Neural cell (in vitro differentiated cells): ENCODE data around the gene SAMD4A. TPM values are rescaled to one million over a fixed set of nuclear protein-coding genes. Genes with fewer than 3 reads are reported as not detected.

Experiments
- H2AFZ ChIP-seq: fragments of 200-600, 300-800 bp; sonication (generic), shearing (Covaris generic); 2 replicates; pipeline ENCODE4 v1.6.0; 2014; ENCODE audit warnings: low read depth, mild to moderate bottlenecking, antibody characterized with exemption, low read length, moderate library complexity
- H3F3A ChIP-seq: fragments of 200-600 bp; shearing (Covaris generic); 2 replicates; pipeline ENCODE4 v1.6.1; 2016; ENCODE audit warnings: mild to moderate bottlenecking, moderate library complexity, mixed read lengths, antibody characterized with exemption, low read length; ENCODE audit not compliant: insufficient read depth, poor library complexity, severe bottlenecking
- H3K27ac ChIP-seq: fragments of 200-600, 300-800 bp; sonication (generic), shearing (Covaris generic); 2 replicates; pipeline ENCODE4 v1.5.1; 2014; ENCODE audit warnings: mild to moderate bottlenecking, low read length, moderate library complexity
- H3K27me3 ChIP-seq: fragments of 300-800, 200-600 bp; sonication (generic), shearing (Covaris generic); 2 replicates; pipeline ENCODE4 v1.6.0; 2014; ENCODE audit warnings: mild to moderate bottlenecking, low read depth, low read length, moderate library complexity; ENCODE audit not compliant: insufficient read depth
- H3K36me3 ChIP-seq: fragments of 300-800, 200-600 bp; sonication (generic), shearing (Covaris generic); 2 replicates; pipeline ENCODE4 v1.5.1; 2014; ENCODE audit warnings: mild to moderate bottlenecking, antibody characterized with exemption, low read length, moderate library complexity; ENCODE audit not compliant: insufficient read depth
- H3K4me2 ChIP-seq: fragments of 300-800, 200-600 bp; sonication (generic), shearing (Covaris generic); 2 replicates; pipeline ENCODE4 v1.6.0; 2014; ENCODE audit warnings: mild to moderate bottlenecking, low read length
- H3K4me3 ChIP-seq: fragments of 300-800, 200-600 bp; sonication (generic), shearing (Covaris generic); 2 replicates; pipeline ENCODE4 v1.5.1; 2014; ENCODE audit warnings: mild to moderate bottlenecking, low read length, moderate library complexity
- H3K79me2 ChIP-seq: fragments of 200-600 bp; shearing (Covaris generic); replicated peaks from 2 replicates; pipeline ENCODE4 v1.6.0; 2014; ENCODE audit warnings: mild to moderate bottlenecking, low read length, moderate library complexity; ENCODE audit not compliant: insufficient read depth
- H3K9ac ChIP-seq: fragments of 300-800, 200-600 bp; sonication (generic), shearing (Covaris generic); 2 replicates; pipeline ENCODE4 v1.6.1; 2016; ENCODE audit warnings: mild to moderate bottlenecking, low read length, mixed read lengths
- H3K9me2 ChIP-seq: fragments of 200-600 bp; shearing (Covaris generic); 2 replicates; pipeline ENCODE4 v1.6.1; 2016; ENCODE audit warnings: mild to moderate bottlenecking, low read length, mixed read lengths; ENCODE audit not compliant: insufficient read depth
- H3K9me3 ChIP-seq: fragments of 200-600, 300-800 bp; sonication (generic), shearing (Covaris generic); 2 replicates; pipeline ENCODE4 v1.6.1; 2016; ENCODE audit warnings: mild to moderate bottlenecking, mixed run types, low read length, moderate library complexity, mixed read lengths
- H4K20me1 ChIP-seq: fragments of 200-600 bp; shearing (Covaris generic); 2 replicates; pipeline ENCODE4 v1.6.1; 2016; ENCODE audit warnings: mild to moderate bottlenecking, mixed run types; ENCODE audit not compliant: insufficient read depth
- EP300 ChIP-seq: fragments of 450-650 bp; conservative IDR thresholded peaks from 2 replicates; pipeline ENCODE4 v1.6.1; 2014; ENCODE audit warnings: antibody characterized with exemption, mild to moderate bottlenecking, moderate library complexity; ENCODE audit not compliant: poor library complexity, severe bottlenecking
- EZH2 ChIP-seq: fragments of 200-600, 300-800 bp; shearing (Covaris generic), sonication (generic); IDR thresholded peaks from 2 replicates; pipeline ENCODE4 v1.6.1; 2014; ENCODE audit warnings: antibody characterized with exemption, low read length, borderline replicate concordance, mild to moderate bottlenecking; ENCODE audit not compliant: insufficient read depth, poor library complexity, severe bottlenecking
- MXI1 ChIP-seq: fragments of 450-650 bp; conservative IDR thresholded peaks from 2 replicates; pipeline ENCODE4 v1.6.1; 2014; ENCODE audit warnings: antibody characterized with exemption, mild to moderate bottlenecking; ENCODE audit not compliant: poor library complexity, severe bottlenecking
- POLR2AphosphoS5 ChIP-seq: IDR thresholded peaks from 2 replicates; pipeline ENCODE4 v1.6.1; 2012
- RAD21 ChIP-seq: fragments of 450-650 bp; conservative IDR thresholded peaks from 2 replicates; pipeline ENCODE4 v1.6.1; 2014; ENCODE audit warnings: antibody characterized with exemption, mild to moderate bottlenecking, moderate library complexity
- SMC3 ChIP-seq: fragments of 450-650 bp; conservative IDR thresholded peaks from 2 replicates; pipeline ENCODE4 v1.6.1; 2014; ENCODE audit warnings: antibody characterized with exemption, mild to moderate bottlenecking, moderate library complexity; ENCODE audit not compliant: poor library complexity
- TAF1 ChIP-seq: IDR thresholded peaks from 2 replicates; pipeline ENCODE4 v1.6.1; 2012; ENCODE audit warnings: low read depth
- polyA plus RNA-seq: library from polyadenylated mRNA; depleted of rRNA; stranded (reverse); fragments of >200 nt; gene quantifications from 2 replicates; pipeline ENCODE4 v1.2.3, GENCODE V29; 2014
- TF ChIP-seq, protein P1 (sequence below): fragments of 450-650 bp; IDR thresholded peaks from 2 replicates; pipeline ENCODE4 v1.5.1; 2014; ENCODE audit warnings: antibody characterized with exemption, mild to moderate bottlenecking, moderate library complexity; ENCODE audit not compliant: poor library complexity, severe bottlenecking
- TF ChIP-seq, protein P2 (sequence below): IDR thresholded peaks from 2 replicates; pipeline ENCODE4 v1.6.1; 2012; ENCODE audit warnings: borderline replicate concordance

The SAMD4A gene
- polyA plus RNA-seq, 1 donor from 2014 or later = 1.0 TPM

DNA sequence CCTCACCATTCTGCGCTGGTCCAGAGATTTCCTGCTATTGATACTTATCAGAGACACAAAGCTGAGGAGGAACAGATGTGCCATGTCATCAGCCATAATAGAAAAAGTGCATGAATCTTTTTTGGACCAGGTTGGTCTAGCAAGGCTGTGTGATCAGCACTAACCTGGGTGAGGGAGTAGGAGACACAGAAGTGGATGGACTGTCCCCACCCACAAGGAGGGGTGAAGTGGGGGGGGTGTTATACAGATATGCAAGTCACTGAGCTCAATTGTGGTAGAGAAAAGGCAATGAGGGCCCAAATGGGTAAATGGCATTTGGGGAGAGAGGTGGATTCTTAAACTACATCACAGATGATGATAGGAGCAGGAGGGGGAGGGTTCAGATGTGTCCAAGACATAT is 123.0 kb downstream of the SAMD4A start:
- H3K36me3 ChIP-seq = no peaks in the 10 kb centered on the region
- H3K79me2 ChIP-seq = no peaks in the 10 kb centered on the region
- TF ChIP-seq TAF1 = no peak
- TF ChIP-seq SMC3 = no peak
- TF ChIP-seq RAD21 = no peak
- TF ChIP-seq EP300 = no peak
- TF ChIP-seq EZH2 = no peak
- TF ChIP-seq, protein P1, sequence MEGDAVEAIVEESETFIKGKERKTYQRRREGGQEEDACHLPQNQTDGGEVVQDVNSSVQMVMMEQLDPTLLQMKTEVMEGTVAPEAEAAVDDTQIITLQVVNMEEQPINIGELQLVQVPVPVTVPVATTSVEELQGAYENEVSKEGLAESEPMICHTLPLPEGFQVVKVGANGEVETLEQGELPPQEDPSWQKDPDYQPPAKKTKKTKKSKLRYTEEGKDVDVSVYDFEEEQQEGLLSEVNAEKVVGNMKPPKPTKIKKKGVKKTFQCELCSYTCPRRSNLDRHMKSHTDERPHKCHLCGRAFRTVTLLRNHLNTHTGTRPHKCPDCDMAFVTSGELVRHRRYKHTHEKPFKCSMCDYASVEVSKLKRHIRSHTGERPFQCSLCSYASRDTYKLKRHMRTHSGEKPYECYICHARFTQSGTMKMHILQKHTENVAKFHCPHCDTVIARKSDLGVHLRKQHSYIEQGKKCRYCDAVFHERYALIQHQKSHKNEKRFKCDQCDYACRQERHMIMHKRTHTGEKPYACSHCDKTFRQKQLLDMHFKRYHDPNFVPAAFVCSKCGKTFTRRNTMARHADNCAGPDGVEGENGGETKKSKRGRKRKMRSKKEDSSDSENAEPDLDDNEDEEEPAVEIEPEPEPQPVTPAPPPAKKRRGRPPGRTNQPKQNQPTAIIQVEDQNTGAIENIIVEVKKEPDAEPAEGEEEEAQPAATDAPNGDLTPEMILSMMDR = no peak
- TF ChIP-seq, protein P2, sequence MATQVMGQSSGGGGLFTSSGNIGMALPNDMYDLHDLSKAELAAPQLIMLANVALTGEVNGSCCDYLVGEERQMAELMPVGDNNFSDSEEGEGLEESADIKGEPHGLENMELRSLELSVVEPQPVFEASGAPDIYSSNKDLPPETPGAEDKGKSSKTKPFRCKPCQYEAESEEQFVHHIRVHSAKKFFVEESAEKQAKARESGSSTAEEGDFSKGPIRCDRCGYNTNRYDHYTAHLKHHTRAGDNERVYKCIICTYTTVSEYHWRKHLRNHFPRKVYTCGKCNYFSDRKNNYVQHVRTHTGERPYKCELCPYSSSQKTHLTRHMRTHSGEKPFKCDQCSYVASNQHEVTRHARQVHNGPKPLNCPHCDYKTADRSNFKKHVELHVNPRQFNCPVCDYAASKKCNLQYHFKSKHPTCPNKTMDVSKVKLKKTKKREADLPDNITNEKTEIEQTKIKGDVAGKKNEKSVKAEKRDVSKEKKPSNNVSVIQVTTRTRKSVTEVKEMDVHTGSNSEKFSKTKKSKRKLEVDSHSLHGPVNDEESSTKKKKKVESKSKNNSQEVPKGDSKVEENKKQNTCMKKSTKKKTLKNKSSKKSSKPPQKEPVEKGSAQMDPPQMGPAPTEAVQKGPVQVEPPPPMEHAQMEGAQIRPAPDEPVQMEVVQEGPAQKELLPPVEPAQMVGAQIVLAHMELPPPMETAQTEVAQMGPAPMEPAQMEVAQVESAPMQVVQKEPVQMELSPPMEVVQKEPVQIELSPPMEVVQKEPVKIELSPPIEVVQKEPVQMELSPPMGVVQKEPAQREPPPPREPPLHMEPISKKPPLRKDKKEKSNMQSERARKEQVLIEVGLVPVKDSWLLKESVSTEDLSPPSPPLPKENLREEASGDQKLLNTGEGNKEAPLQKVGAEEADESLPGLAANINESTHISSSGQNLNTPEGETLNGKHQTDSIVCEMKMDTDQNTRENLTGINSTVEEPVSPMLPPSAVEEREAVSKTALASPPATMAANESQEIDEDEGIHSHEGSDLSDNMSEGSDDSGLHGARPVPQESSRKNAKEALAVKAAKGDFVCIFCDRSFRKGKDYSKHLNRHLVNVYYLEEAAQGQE = no peak
- no peak for TF ChIP-seq POLR2AphosphoS5
- TF ChIP-seq MXI1 = no peak
- no peaks in the 10 kb centered on the region for H3K9me2 ChIP-seq
- H3K27ac ChIP-seq = no peak overlapping the region
- no peaks in the 10 kb centered on the region for H4K20me1 ChIP-seq
- H2AFZ ChIP-seq = no peak overlapping the region
- H3K4me2 ChIP-seq = no peak overlapping the region
- no peaks in the 10 kb centered on the region for H3K27me3 ChIP-seq
- H3K9ac ChIP-seq = no peak overlapping the region
- H3K9me3 ChIP-seq = no peaks in the 10 kb centered on the region
- no peaks in the 10 kb centered on the region for H3F3A ChIP-seq
- H3K4me3 ChIP-seq = no peak overlapping the region

DNA sequence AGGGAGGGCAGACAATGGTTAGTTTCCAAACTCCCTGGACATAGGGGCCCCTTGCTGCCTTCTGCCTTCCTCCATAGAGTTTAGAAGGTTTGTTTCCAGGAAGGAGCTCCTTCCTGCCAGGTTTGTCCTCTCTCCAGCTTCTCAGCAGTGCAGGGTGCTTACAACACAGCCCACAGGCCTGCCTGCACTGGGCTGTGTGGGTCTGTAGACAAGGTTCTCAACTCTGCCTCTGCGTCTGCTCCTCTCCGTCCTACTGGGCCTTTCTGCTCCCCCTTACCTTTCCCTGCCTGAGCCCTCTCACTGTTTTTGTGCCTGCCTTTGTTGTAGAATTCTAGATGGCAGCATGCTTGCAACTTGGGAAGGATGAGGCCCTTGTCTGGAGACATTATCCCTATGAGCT is 124.0 kb downstream of the SAMD4A start:
- Histone ChIP-seq H3K27me3 (no peaks in the 10 kb centered on the region), H4K20me1 (no peaks in the 10 kb centered on the region), H3K36me3 (no peaks in the 10 kb centered on the region), H3K9me2 (no peaks in the 10 kb centered on the region), H3F3A (no peaks in the 10 kb centered on the region), H3K9me3 (no peaks in the 10 kb centered on the region), H3K9ac (no peak overlapping the region), H3K79me2 (no peaks in the 10 kb centered on the region), H2AFZ (no peak overlapping the region), H3K4me3 (no peak overlapping the region), H3K27ac (no peak overlapping the region), H3K4me2 (no peak overlapping the region)
- no peak for TF ChIP-seq EZH2
- no peak for TF ChIP-seq SMC3
- TF ChIP-seq, protein P2 = no peak
- TF ChIP-seq, protein P1 = no peak
- no peak for TF ChIP-seq EP300
- TF ChIP-seq MXI1 = no peak
